Lower leg skin (tissue), 4 donors: ENCODE data around the gene KBTBD12. TPM values are rescaled to one million over a fixed set of nuclear protein-coding genes. Genes with fewer than 3 reads are reported as not detected.

Experiments
- DNase-seq, 2 donors: peaks; one replicate each; pipeline ENCODE4 v3.0.0-alpha.2; 2019; ENCODE audit warnings: low spot score in 2 of 2
- H3K4me3 ChIP-seq: fragments of 200-600 bp; sonication (generic); 2 replicates; pipeline ENCODE4 v1.5.1; 2017; ENCODE audit warnings: mild to moderate bottlenecking, low read depth; ENCODE audit not compliant: poor library complexity, severe bottlenecking
- CTCF ChIP-seq, 3 donors: fragments of 450-650 bp; IDR thresholded peaks; one replicate each; pipeline ENCODE4 v1.5.1; 2016; ENCODE audit warnings: antibody characterized with exemption in 3 of 3, mild to moderate bottlenecking in 3 of 3, moderate library complexity in 2 of 3
- POLR2A ChIP-seq, 2 donors: fragments of 450-650 bp; IDR thresholded peaks; one replicate each; pipeline ENCODE4 v1.6.1; 2016 to 2017; ENCODE audit warnings: antibody characterized with exemption in 2 of 2, mild to moderate bottlenecking in 1 of 2, moderate library complexity in 1 of 2
- WGBS, 2 donors: methylation state at CpG; one replicate each; pipeline ENCODE4 v1.1.5; 2018; 5-methylcytosine and 5-hydroxymethylcytosine counted together
- intact Hi-C: fragments of 100-400 bp; cut with DNase I; formaldehyde crosslinking; loops from one replicate; pipeline ENCODE4 v1.15.0; 2023; ENCODE audit warnings: low total_unique reads
- total RNA-seq, 4 donors: library from RNA; depleted of rRNA; stranded (reverse); fragments of >200 nt; gene quantifications; one replicate each; pipeline ENCODE4 v1.1.0, GENCODE V29; 2016

KBTBD12 gene
- total RNA-seq, 4 donors from 2014 or later, result 0.22 to 0.23 TPM; not detected in 2

GRCh38 chr3:128006061-128007032, 91.3 kb downstream of the KBTBD12 start:
- no peak for DNase-seq
- intact Hi-C loops, result no loop called here

GRCh38 chr3:128007033-128007424, 92.0 kb downstream of the KBTBD12 start:
- WGBS, 2 donors, result 20 to 24% methylated on average over 11 of the region's 11 CpGs
- no peak overlapping the region for H3K4me3 ChIP-seq
- no peak for DNase-seq
- intact Hi-C loops, result no loop called here
- TF ChIP-seq POLR2A (IDR thresholded peaks at IDR 0.05) (no peak), CTCF (IDR thresholded peaks at IDR 0.05) (no peak)

More at GRCh38 chr3:128006061-128007032, 91.3 kb downstream of the KBTBD12 start:
- TF ChIP-seq CTCF (IDR thresholded peaks at IDR 0.05) (no peak), POLR2A (IDR thresholded peaks at IDR 0.05) (no peak)
- no peak overlapping the region for H3K4me3 ChIP-seq
- WGBS, 2 donors, result 39 to 40% methylated on average over 30 of the region's 30 CpGs

- no peak overlapping the region for H3K4me3 ChIP-seq
- intact Hi-C loops, result no loop called here
- WGBS, 2 donors, result 65% methylated on average over 12 of the region's 12 CpGs
- TF ChIP-seq CTCF (IDR thresholded peaks at IDR 0.05) (no peak), POLR2A (IDR thresholded peaks at IDR 0.05) (no peak)
- DNase-seq, result no peak
Observed at GRCh38 chr3:128009952-128010846, 95.2 kb downstream of the KBTBD12 start.

GRCh38 chr3:128011140-128011539, 96.1 kb downstream of the KBTBD12 start:
- H3K4me3 ChIP-seq, result no peak overlapping the region
- TF ChIP-seq POLR2A (IDR thresholded peaks at IDR 0.05) (no peak), CTCF (IDR thresholded peaks at IDR 0.05) (no peak)
- no peak for DNase-seq
- intact Hi-C loops, result no loop called here
- 10 to 11% methylated on average over 12 of the region's 12 CpGs for WGBS, 2 donors

GRCh38 chr3:128012050-128012449, 97.0 kb downstream of the KBTBD12 start:
- intact Hi-C loops, result no loop called here
- no peak overlapping the region for H3K4me3 ChIP-seq
- DNase-seq, result no peak
- WGBS, 2 donors, result 90 to 93% methylated on average over 14 of the region's 14 CpGs
- TF ChIP-seq CTCF (IDR thresholded peaks at IDR 0.05) (no peak), POLR2A (IDR thresholded peaks at IDR 0.05) (no peak)
